ENCODE data around the gene CCNF. TPM values are rescaled to one million over a fixed set of nuclear protein-coding genes. Genes with fewer than 3 reads are reported as not detected.
A peak's percentile ranks its signal among the peaks of the same experiment; 100 is the strongest.

Gene CCNF
- total RNA-seq, 4 donors from 2014 or later, result 1.2 to 2.5 (median 1.8) TPM

DNA sequence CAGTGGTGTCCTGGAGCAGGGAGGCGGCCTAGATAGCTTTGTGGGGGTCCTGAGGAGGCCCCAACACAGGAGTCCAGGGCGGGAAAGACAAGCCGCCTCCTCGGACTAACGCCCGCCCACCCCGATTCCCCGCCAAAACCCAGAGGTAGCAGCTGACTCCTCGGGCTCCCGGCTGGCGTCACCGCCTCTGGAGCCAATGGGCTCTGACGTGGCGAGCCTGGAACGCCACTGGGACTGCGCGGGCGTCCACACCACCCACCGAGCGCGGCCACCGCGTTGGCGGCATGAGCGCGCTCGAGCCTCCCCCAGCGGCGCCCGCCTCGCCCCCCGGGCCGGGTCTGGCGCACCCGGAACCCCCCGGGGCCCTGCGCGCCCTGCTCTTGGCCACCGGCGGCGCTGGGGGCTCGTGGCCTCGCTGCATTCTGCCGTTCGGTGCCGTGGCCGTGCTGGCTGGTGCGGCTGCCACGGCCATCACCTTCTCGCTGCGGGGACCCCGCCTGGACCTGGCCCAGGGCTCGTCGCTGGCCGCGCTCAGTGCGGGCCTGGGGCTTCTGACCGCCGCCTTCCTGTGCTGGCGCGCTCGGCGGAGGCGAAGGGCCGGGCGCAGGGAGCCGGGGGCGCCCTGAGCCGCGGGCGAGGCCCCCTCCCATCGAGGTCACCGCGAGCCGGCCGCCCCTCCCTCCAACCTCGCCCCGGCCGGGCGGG, 38.4 kb downstream of the CCNF start:
- peak; percentile 71 to 72 for DNase-seq
- intact Hi-C loops (cut with DNase I), result no loop called here
- Histone ChIP-seq H3K27ac (no peak overlapping the region), H3K27me3 (no peaks in the 10 kb centered on the region), H3K36me3 (no peaks in the 10 kb centered on the region), H3K9me3 (no peaks in the 10 kb centered on the region), H3K4me1 (peaks cover 12 to 42% of the 10 kb centered on the region in 2 donors), H3K4me3 (replicated peaks in 1 of 3) (peak overlapping the region; percentile 11 to 44 (median 19))
- 3% methylated on average over 4 to 10 of the region's 80 CpGs for WGBS, 2 donors
- TF ChIP-seq, protein P1, sequence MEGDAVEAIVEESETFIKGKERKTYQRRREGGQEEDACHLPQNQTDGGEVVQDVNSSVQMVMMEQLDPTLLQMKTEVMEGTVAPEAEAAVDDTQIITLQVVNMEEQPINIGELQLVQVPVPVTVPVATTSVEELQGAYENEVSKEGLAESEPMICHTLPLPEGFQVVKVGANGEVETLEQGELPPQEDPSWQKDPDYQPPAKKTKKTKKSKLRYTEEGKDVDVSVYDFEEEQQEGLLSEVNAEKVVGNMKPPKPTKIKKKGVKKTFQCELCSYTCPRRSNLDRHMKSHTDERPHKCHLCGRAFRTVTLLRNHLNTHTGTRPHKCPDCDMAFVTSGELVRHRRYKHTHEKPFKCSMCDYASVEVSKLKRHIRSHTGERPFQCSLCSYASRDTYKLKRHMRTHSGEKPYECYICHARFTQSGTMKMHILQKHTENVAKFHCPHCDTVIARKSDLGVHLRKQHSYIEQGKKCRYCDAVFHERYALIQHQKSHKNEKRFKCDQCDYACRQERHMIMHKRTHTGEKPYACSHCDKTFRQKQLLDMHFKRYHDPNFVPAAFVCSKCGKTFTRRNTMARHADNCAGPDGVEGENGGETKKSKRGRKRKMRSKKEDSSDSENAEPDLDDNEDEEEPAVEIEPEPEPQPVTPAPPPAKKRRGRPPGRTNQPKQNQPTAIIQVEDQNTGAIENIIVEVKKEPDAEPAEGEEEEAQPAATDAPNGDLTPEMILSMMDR (IDR thresholded peaks at IDR 0.05), result peak in 3 of 6 experiments; percentile 3 to 12 (median 6)
- TF ChIP-seq POLR2A (IDR thresholded peaks at IDR 0.05), result peak in 1 of 2 donors; percentile 33

DNA sequence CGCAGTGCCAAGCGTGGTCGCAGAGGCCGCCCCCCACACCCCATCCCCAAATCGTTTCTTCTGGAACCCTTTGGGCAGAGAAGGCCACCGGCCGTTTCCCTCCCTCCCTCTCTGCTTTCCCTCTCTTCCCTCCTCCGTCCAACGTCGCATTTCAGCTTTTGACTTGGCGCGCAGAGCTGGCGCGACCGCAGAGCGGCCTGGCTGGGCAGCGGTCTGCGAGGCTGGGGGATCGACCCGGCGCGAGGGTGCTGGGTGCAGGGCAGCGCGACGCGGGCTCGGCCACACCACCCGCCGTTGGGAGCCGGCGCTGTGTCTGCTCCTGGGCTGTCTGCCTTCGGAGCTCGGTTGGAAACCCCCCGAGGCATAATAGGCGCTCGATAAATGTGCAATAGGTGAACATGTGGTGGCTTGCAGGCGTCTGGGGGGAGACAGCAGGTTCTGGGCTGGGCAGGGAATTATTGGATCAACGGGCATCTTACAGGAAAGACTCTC, 39.0 kb downstream of the CCNF start:
- TF ChIP-seq, protein P1 (IDR thresholded peaks at IDR 0.05), result no peak
- TF ChIP-seq POLR2A (IDR thresholded peaks at IDR 0.05), result no peak
- no peak overlapping the region for H3K27ac ChIP-seq

DNA sequence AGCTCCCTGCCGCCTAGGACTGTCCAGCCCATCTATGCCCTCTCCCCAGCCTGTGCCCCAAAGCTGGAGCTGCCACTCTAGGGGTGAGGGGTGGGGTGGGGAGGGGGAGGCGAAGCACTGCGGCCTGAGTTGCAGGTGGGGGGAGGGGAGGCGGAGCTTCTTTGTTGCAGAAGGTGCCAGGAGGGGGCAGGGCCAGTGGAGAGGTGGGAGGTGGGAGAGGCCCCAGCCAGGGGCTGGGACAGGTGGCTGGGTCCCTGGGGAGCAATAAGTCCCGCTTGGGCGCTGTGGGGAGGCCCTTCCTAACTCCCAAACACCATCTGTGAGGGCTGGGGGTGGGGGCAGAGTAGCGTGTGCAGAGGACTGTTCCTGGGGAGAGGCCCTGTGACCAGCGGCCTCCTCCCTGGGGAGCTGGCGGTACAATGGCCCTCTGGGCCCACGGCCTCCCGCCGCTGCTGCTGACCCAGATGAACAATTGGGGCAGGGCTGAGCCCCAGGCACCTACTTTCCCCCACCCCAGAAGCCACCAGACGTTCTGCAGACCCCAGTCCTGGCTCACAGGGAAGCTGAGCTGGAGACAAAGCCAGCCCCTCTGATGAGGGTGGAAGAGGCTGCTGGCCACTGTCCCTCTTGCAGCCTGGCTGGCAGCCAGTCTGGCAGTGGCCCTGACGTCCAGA, 39.6 kb downstream of the CCNF start:
- intact Hi-C loops (cut with DNase I), result no loop called here
- DNase-seq, result peak; percentile 29 to 41
- H3K4me3 ChIP-seq (replicated peaks in 1 of 3), result no peak overlapping the region
- 10 to 21% methylated on average over 4 to 8 of the region's 14 CpGs for WGBS, 2 donors
- TF ChIP-seq, protein P1 (IDR thresholded peaks at IDR 0.05), result no peak
- no peak for TF ChIP-seq POLR2A (IDR thresholded peaks at IDR 0.05)
- no peaks in the 10 kb centered on the region for H3K36me3 ChIP-seq
- no peak overlapping the region for H3K27ac ChIP-seq
- peaks cover 12 to 48% of the 10 kb centered on the region in 2 donors for H3K4me1 ChIP-seq
- no peaks in the 10 kb centered on the region for H3K9me3 ChIP-seq
- no peaks in the 10 kb centered on the region for H3K27me3 ChIP-seq

More for the DNA sequence above, 39.0 kb downstream of the CCNF start:
- H3K36me3 ChIP-seq, result no peaks in the 10 kb centered on the region
- no peaks in the 10 kb centered on the region for H3K9me3 ChIP-seq
- peak overlapping the region in 2 of 3 donors; percentile 19 to 44 for H3K4me3 ChIP-seq (replicated peaks in 1 of 3)
- peaks cover 12 to 44% of the 10 kb centered on the region in 2 donors for H3K4me1 ChIP-seq
- peak in 1 of 2 donors; percentile 19 for DNase-seq
- no peaks in the 10 kb centered on the region for H3K27me3 ChIP-seq
- intact Hi-C loops (cut with DNase I), result no loop called here
- WGBS, 2 donors, result 3 to 4% methylated on average over 12 to 17 of the region's 38 CpGs

GRCh38 chr16:2469399-2470233, 40.4 kb downstream of the CCNF start:
- Histone ChIP-seq H3K27me3 (no peaks in the 10 kb centered on the region), H3K9me3 (no peaks in the 10 kb centered on the region), H3K27ac (no peak overlapping the region), H3K4me3 (replicated peaks in 1 of 3) (no peak overlapping the region), H3K4me1 (peaks cover 18 to 48% of the 10 kb centered on the region in 2 donors), H3K36me3 (no peaks in the 10 kb centered on the region)
- 59 to 61% methylated on average over 15 to 16 of the region's 16 CpGs for WGBS, 2 donors
- intact Hi-C loops (cut with DNase I), result no loop called here
- TF ChIP-seq POLR2A (IDR thresholded peaks at IDR 0.05), result no peak
- TF ChIP-seq, protein P1 (IDR thresholded peaks at IDR 0.05), result no peak
- no peak for DNase-seq

All from thyroid gland (tissue), 4 donors.